Measurements from ENCODE around the gene TAS2R60. TPM values are rescaled to one million over a fixed set of nuclear protein-coding genes. Genes with fewer than 3 reads are reported as not detected.
"Not testable (repeated sequence)": the region's sequence is repeated elsewhere in the genome, so short reads cannot be mapped to it uniquely, and the experiment has no call there.

The TAS2R60 gene
- total RNA-seq, 1 donor from 2014 or later = 0.55 TPM

DNA sequence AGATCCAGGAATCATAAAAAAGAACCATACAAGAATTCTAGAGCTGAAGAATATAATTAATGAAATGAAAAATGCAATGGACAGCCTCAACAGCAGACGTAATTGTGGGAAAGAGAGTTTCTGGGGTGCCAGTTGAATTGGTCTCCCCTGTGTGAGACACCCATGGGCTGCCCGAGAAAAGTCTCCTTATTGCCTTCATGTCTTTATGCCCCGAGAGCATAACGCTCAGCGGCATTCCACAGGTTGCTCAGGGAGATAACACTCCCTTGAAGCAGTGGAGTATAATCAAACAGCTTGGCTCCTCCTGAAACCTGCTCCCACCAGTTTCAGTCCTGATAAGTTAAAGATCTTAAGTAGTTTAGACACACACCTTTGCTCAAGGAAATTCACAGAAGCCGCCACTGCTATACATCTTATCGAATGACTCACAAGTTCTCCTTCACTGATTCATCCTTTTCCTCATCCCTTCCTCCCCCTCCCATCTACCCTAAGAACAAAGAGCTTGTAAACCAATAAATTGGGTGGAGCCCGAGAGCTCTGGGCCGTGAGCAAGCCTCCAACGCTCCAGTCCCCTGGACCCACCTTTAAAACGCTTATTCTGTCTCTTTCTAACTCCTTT, 28.9 kb downstream of the TAS2R60 start:
- peak; percentile 45 for DNase-seq (ENCODE audit: low spot score)

DNA sequence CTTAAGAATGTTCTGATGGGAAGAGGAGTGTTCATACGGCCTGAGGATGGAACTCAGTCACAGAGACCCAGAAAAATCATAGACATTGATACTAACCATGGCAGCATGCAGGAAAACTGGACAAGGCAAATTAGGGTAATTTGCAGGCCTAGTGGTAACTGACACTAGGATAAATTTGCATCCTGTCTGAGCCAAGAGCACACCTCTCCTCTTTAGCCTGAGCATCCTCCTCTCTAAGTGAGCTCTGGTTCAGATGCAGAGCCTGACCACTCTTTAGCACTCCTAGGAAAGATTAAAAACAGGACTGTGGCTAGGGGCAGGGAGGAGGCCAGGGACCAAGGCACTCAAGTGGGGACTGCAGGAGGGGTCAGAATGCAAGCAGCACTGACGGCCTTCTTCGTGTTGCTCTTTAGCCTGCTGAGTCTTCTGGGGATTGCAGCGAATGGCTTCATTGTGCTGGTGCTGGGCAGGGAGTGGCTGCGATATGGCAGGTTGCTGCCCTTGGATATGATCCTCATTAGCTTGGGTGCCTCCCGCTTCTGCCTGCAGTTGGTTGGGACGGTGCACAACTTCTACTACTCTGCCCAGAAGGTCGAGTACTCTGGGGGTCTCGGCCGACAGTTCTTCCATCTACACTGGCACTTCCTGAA, 34.4 kb downstream of the TAS2R60 start, which contains the start of gene TAS2R41:
TAS2R41 (plus strand) TSS at position 373 of the 650 bp plus-strand sequence; CDS start at position 373, 0 bp downstream.
- DNase-seq (ENCODE audit: low spot score) = no peak

DNA sequence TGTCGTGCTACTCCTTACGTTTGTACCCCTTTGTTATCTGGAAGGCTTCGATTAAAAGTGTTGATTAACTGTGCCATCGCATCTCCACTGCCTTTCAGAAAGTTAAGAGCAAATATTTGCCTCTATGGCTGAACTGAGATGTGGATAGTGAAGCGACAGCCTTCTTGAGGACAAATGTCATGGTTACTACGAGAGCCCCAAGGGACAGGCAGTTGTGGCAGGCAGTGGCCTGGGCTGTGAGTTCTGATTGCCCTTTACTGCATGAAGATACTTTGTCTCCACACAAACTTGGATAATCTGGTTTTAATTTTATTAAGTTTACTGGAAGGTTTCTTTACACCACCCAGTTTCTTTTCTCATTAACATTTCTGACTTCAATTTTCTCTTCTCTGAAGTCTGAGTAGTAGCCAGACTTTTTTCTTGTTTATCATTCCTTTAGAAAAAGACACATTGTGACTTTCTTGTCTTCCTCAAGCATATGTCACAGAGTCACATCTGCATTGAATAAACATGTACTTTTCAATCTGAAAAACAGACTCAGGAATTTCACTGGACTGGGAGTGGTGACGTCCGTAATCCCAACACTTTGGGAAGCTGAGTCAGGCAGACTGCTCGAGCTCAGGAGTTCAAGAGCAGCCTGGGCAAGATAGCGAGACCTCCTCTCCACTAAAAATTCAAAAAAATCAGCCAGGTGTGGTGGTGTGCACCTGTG, 36.0 kb downstream of the TAS2R60 start:
- no peak for DNase-seq (ENCODE audit: low spot score)

DNA sequence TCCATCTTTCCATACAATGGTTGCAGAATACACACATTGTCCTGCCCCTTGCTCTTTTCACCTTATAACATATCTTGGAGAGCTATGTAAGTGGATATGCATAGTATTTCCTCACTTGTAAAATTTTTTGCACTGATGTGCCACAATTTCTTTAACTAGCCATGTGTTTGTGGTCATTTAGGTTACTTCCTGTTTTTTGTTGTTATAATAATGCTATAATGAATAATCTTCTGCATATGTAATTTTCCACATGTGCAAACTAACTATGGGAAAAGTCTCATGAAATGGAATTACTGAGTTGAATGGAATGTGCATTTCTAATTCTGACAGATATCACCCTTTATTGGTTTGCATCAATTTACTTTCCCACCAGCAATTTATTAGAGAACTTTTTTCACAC, 37.2 kb downstream of the TAS2R60 start:
- DNase-seq (ENCODE audit: low spot score) = no peak

DNA sequence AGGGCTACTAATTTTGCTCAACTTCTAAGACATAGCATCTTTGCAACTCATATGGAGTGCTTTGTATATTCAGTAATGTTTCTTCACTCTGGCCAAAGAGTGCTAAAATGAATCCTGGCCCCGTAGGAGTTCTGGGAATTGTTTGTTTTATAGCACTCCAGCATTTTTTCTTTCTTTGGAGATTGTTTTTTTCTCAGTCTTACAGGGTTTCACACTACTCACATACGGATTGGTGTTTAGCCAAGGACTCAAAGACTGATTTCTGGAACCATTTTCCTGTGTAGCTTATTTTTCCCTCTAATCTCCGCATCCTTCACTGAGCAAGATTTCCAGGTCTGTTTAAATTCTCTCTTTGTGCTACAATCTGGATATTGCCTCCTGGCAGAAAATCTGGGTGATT, 40.9 kb downstream of the TAS2R60 start:
- DNase-seq (ENCODE audit: low spot score) = no peak

DNA sequence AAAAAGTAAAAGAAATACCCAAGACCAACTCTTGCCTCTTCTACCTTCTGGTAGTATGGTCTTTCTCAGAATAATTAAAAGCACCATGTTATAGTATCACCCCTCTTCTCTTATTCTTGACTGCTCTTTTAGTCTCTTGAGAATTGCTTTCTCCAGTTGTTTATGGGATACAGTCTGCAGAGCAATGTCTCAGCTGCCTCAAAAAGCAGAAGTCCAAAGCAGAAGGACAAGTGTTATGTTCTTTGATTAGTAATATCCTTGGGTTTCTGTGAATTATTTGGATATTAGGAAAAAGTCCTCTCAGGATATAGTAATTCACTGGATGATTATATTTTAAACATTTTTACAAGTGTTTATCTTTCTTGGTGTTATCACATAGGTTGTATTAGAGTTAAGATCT, 41.8 kb downstream of the TAS2R60 start:
- DNase-seq (ENCODE audit: low spot score) = no peak

DNA sequence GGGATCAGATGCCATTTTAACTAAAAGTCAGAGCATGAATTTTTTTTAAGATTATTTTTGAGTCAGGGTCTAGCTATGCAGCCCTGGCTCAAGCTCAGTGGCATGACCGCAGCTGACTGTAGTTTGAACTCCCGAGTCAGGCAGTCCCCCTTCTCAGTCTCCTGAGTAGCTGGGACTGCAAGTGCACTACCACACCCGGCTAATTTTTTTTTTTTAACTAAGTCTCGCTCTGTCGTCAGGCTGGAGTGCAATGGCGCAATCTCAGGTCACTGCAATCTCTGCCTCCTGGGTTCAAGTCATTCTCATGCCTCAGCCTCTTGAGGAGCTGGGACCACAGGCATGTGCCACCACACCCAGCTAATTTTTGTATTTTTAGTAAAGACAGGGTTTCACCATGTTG, 42.2 kb downstream of the TAS2R60 start:
- DNase-seq (ENCODE audit: low spot score) = no peak

DNA sequence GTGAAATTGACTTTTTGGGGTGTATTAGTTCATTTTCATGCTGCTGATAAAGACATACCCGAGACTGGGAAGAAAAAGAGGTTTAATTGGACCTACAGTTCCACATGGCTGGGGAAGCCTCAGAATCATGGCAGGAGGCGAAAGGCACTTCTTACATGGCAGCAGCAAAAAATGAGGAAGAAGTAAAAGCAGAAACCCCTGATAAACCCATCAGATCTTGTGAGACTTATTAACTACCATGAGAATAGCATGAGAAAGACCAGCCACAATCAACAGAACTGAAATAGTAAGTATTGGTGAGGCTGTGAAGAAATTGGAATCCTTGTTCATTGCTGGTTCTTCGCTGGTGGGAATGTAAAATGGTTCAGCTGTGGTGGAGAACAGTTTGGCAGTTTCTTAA, 43.0 kb downstream of the TAS2R60 start:
- DNase-seq (ENCODE audit: low spot score) = not testable (repeated sequence)

DNA sequence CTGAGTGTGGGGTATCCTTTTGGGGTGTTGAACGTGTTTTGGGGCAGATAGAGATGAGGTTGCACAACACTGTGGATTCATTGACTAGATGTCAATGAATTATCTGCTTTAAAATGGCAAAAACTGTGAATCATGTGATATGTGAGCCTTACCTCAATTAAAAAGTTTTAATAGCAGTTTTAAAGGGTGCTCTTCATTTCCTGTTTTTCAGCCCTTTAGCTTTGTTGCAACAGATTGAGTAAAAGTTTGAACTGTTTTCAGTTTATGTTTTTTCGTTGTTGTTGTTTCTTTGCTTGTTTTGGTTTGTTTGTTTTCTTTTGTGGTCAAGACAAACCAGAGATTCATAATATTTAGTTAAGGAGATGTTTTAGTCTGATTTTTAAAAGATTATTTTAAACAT, 43.8 kb downstream of the TAS2R60 start:
- no peak for DNase-seq (ENCODE audit: low spot score)

DNA sequence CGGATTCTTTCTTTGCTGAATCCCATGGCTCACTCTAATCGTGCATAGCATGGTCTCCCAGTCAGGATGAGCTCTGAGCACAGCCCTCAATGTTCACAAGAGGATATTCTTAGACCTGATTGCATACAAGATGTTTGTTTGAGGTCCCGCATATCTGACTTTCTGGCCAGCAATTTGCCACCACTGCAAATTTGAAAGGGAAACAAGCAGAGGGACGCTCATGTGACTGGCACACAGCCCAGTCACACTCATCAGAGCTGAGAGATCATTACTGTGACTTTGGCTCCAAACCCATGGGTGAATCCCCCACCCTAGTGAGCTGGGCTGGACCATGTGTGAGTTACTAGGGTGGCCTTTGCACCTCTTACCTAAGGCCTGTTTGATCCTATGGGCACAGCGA, 44.3 kb downstream of the TAS2R60 start:
- peak; percentile 61 for DNase-seq (ENCODE audit: low spot score)

DNA sequence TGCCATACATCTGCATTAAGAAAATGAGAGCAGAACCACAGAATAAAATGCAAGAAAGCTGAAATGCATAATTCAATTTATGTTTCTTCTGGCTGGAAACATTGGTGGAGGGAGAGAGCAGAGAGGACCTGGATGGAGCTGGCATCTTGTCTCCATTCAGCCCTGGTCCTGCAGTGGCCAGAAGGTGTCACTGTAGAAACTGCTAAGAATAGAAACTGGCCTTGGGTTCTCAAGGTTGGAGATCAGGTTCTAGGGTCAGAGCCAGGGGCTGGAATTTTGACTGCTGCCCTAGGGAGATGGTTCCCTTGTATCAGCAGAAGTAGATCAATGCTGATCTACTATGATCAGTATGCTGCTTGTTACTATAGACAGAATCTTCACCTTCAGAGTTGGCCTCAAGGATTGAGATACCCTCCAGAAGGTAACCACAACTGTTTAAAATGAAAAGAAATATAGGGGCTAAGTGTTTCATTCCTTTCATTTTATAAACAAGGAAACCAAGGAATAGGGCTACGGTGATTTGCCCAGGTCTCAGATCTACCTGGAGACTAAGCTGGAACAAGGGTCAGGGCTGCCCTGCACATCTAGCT, 47.6 kb downstream of the TAS2R60 start:
- no peak for DNase-seq (ENCODE audit: low spot score)

DNA sequence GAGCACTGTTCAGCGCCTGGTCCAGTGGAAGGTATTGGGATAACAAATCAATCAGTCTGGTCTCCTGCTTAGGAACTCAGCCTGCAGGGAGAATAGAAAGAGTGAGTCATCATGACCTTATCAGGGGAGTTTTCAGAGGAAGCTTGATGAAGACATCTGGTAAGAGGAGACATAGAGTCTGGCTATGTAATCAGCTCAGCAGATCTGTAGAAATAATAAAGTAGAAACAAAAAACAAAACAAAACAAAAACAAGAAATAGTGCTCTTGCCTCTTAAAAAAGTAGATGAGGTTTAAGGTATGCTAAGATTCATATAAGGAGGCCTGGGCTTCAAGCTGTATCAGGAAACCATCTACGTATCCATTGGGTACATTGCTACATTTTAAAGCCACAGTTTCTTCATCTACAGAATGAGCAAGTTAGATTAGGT, 48.8 kb downstream of the TAS2R60 start:
- DNase-seq (ENCODE audit: low spot score) = no peak

DNA sequence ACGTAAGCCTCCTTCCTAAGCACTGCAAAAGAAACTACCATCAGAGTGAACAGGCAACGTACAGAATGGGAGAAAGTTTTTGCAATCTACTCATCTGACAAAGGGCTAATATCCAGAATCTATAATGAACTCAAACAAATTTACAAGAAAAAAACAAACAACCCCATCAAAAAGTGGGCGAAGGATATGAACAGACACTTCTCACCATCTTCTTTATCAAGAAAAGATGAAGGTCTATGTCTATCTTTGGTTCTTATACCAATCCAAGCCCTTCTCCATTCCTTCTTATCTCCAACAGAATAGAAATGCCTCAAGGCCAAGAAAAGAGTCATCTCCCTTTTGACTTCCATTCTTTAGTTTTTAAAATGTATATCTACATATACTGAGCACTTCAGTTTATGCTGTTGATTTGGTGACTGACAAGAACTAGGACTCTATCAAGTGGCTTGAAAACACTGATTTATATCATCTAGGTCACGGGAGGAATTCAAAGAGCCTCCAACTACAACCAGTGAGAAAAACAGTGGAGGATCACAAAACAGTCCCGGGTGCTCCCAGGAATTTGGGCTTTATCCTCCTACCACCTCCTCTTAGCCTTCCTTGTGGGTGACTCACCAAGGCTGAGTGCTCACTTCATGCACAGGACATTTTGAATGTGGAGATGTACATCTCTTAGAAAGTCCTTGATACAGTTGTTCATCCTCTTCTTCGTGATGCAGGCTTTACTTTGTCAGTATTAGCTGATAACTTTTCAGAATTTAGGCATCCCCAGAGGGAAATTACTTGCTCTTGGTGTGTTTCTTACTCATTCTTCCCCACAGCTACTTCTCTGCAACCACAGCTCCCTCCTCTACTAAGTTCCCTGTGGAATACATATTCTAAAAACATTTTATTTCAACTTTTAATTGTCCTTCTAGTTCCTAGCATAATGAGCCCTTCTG, 49.8 kb downstream of the TAS2R60 start:
- no peak for DNase-seq (ENCODE audit: low spot score)

DNA sequence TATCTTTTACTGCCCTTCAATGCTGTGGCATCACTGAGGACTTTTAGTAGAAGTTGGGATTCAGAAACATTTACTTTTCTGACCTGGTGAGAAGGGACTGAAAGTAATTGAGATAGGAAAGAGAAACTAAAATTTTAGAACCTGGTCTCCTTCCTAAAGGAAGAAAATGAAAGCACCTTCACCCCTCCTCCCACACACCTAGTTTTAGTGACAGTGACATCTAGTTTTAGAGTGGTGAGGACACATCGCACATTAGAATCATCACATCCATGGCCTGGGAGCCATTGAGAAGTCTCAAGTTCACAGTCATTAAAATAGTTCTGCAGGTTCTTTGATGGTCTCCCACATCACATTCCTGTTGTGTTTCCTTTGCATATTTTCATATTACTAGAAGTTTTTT, 50.5 kb downstream of the TAS2R60 start:
- DNase-seq (ENCODE audit: low spot score) = no peak

Other genes with a start within 250 kb of the TAS2R60 start
- gene TAS2R40, start 221.4 kb upstream of the TAS2R60 start, total RNA-seq = not detected
- 200 TPM for gene GSTK1, start 180.0 kb upstream of the TAS2R60 start, total RNA-seq
- gene TMEM139, start 158.5 kb upstream of the TAS2R60 start, total RNA-seq = 34.0 TPM
- 42.3 TPM for gene CASP2, start 155.1 kb upstream of the TAS2R60 start, total RNA-seq
- 0.31 TPM for gene CLCN1, start 127.3 kb upstream of the TAS2R60 start, total RNA-seq
- 0.57 TPM for gene FAM131B, start 80.7 kb upstream of the TAS2R60 start, total RNA-seq
- gene ZYX, start 62.1 kb upstream of the TAS2R60 start, total RNA-seq = 169 TPM
- gene EPHA1, start 34.6 kb upstream of the TAS2R60 start, total RNA-seq = 24.9 TPM
- not detected for gene TAS2R41, start 34.4 kb downstream of the TAS2R60 start, total RNA-seq
- 2.9 TPM for gene CTAGE15, start 128.3 kb downstream of the TAS2R60 start, total RNA-seq
- 14.3 TPM for gene TCAF2, start 177.5 kb downstream of the TAS2R60 start, total RNA-seq

All from ureter (tissue), 1 donor.